GM15510 (cell line): ENCODE results near the gene INSR.
A peak's percentile ranks its signal among the peaks of the same experiment; 100 is the strongest.

Experiments used
- POLR2A ChIP-seq: IDR thresholded peaks from 3 replicates; pipeline ENCODE4 v1.6.1; 2011; ENCODE audit warnings: borderline replicate concordance; ENCODE audit not compliant: insufficient read length; ENCODE audit errors: extremely low read depth

Gene INSR

GRCh38 chr19:7307590-7308218 is 13.5 kb upstream of the INSR start:
- no peak for TF ChIP-seq POLR2A

GRCh38 chr19:7304200-7304599 is 10.0 kb upstream of the INSR start:
- no peak for TF ChIP-seq POLR2A

GRCh38 chr19:7303470-7303869 is 9.3 kb upstream of the INSR start:
- no peak for TF ChIP-seq POLR2A

- no peak for TF ChIP-seq POLR2A
Measured at GRCh38 chr19:7301525-7301924, 7.3 kb upstream of the INSR start.

- TF ChIP-seq POLR2A, result no peak
Measured at GRCh38 chr19:7297742-7298141, 3.5 kb upstream of the INSR start.

- TF ChIP-seq POLR2A, result no peak
Measured at GRCh38 chr19:7295912-7296536, 1.8 kb upstream of the INSR start.

GRCh38 chr19:7294558-7295212 is 471 bp upstream of the INSR start:
- peak; percentile 51 for TF ChIP-seq POLR2A

GRCh38 chr19:7292950-7293761 is 1.1 kb downstream of the INSR start:
- TF ChIP-seq POLR2A, result no peak

GRCh38 chr19:7292352-7292949 is 1.8 kb downstream of the INSR start:
- no peak for TF ChIP-seq POLR2A

- no peak for TF ChIP-seq POLR2A
Measured at GRCh38 chr19:7288977-7289376, 5.2 kb downstream of the INSR start.

GRCh38 chr19:7288131-7288530 is 6.1 kb downstream of the INSR start:
- TF ChIP-seq POLR2A, result no peak

GRCh38 chr19:7287722-7288121 is 6.5 kb downstream of the INSR start:
- no peak for TF ChIP-seq POLR2A

GRCh38 chr19:7280940-7281666 is 13.1 kb downstream of the INSR start:
- TF ChIP-seq POLR2A, result no peak
